ACC112 (cell line): ENCODE results near the gene CABS1.

Experiments
- H2AFZ ChIP-seq: fragments of 200-600 bp; sonication (generic); one replicate; pipeline ENCODE4 v1.6.0; 2017; ENCODE audit warnings: antibody characterized with exemption, low read length; ENCODE audit not compliant: unreplicated experiment
- H3K27ac ChIP-seq: fragments of 200-600 bp; sonication (generic); 2 replicates; pipeline ENCODE4 v1.5.1; 2014; ENCODE audit warnings: low read depth, mild to moderate bottlenecking, antibody characterized with exemption, low read length, moderate library complexity
- H3K27me3 ChIP-seq: fragments of 200-600 bp; sonication (generic); 2 replicates; pipeline ENCODE4 v1.6.1; 2014; ENCODE audit warnings: mild to moderate bottlenecking, antibody characterized with exemption, low read length, moderate library complexity, mixed read lengths; ENCODE audit not compliant: insufficient read depth
- H3K36me3 ChIP-seq: fragments of 200-600 bp; sonication (generic); 2 replicates; pipeline ENCODE4 v1.6.1; 2016; ENCODE audit warnings: mild to moderate bottlenecking, antibody characterized with exemption, low read length, moderate library complexity, mixed read lengths; ENCODE audit not compliant: insufficient read depth
- H3K4me1 ChIP-seq: fragments of 200-600 bp; sonication (generic); one replicate; pipeline ENCODE4 v1.6.1; 2016; ENCODE audit warnings: low read length, mixed read lengths; ENCODE audit not compliant: insufficient read depth, unreplicated experiment, control insufficient read depth
- H3K4me3 ChIP-seq: fragments of 200-600 bp; sonication (generic); 2 replicates; pipeline ENCODE4 v1.5.1; 2014; ENCODE audit warnings: mild to moderate bottlenecking, low read depth, low read length
- H3K79me2 ChIP-seq: fragments of 200-600 bp; sonication (generic); one replicate; pipeline ENCODE4 v1.6.0; 2016; ENCODE audit warnings: low read length; ENCODE audit not compliant: control insufficient read depth, unreplicated experiment, insufficient read depth

Gene CABS1

DNA sequence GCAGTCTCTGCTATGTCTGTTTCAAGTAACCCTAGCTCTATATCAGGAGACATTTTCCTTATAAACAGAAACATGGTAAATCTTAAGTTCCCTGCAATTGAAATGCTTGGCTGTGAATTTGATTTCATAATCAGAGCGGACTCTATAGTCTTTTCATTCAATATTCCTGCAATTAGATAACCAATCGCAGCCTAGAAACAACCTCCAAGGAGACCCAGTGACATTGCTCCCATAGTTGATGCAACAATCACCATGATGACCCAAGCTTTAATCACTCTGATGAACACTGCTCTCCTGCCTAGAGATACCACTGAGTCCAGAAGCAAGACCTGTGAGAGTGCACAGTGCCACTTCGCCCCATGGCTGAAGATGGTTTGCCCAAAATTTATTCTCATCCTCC lies at the start of gene CABS1:
CABS1 (plus strand) TSS at position 301 of the 400 bp plus-strand sequence; CDS start at position 360, 59 bp downstream.
- Histone ChIP-seq H3K4me3 (no peak within 1 kb of the TSS), H3K36me3 (no peaks in the 10 kb centered on the region), H2AFZ (no peak within 1 kb of the TSS), H3K27ac (no peak within 1 kb of the TSS), H3K27me3 (peaks cover 21% of the 10 kb centered on the region), H3K79me2 (no peaks in the 10 kb centered on the region), H3K4me1 (no peaks in the 10 kb centered on the region)

DNA sequence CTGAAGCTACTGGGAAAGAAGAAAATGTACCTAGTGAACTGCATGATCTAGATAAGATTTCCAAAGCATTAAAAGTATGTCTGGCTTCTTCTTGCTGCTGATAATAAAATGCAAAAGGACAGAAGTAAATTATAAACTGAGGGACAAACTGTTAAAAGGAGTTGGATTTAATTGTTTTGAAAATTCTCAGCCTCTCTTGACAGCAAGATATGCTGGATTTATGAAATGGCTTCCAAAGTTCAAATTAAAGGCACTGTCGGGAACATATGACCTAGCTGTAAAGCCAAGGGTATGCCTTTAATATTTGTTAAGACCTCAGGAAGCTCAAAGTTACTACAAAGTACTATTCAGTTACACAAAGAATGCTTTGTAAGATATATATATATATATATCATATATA lies 46.1 kb upstream of the CABS1 start:
- Histone ChIP-seq H3K27me3 (peaks cover 6% of the 10 kb centered on the region; the same call in 1 of the 2 replicates), H3K79me2 (no peaks in the 10 kb centered on the region), H3K36me3 (no peaks in the 10 kb centered on the region), H3K4me3 (no peak overlapping the region), H3K4me1 (no peaks in the 10 kb centered on the region), H3K27ac (no peak overlapping the region), H2AFZ (no peak overlapping the region)

DNA sequence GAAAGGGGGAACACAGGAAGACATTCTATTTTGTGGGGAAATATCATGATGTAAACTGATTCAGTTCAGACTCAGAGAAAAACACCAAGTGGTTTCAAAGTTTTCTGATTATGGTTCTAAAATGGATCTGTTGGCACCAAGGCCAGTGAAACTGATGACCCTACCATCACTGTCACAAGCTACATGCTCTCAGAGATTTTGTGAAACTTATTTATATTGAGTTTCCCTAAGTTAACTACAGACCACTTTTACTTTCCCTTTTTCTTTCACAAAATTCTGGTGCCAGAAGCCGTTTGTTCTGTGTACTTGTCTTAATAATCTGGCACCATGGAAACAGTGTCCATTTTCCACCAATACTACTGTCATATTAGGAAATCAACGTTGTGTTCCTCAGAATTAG lies 43.4 kb upstream of the CABS1 start:
- no peak overlapping the region for H3K27ac ChIP-seq
- H3K4me3 ChIP-seq: no peak overlapping the region
- peaks cover 6% of the 10 kb centered on the region; the same call in 1 of the 2 replicates for H3K27me3 ChIP-seq
- H3K4me1 ChIP-seq: no peaks in the 10 kb centered on the region
- H2AFZ ChIP-seq: no peak overlapping the region
- no peaks in the 10 kb centered on the region for H3K79me2 ChIP-seq
- no peaks in the 10 kb centered on the region for H3K36me3 ChIP-seq

DNA sequence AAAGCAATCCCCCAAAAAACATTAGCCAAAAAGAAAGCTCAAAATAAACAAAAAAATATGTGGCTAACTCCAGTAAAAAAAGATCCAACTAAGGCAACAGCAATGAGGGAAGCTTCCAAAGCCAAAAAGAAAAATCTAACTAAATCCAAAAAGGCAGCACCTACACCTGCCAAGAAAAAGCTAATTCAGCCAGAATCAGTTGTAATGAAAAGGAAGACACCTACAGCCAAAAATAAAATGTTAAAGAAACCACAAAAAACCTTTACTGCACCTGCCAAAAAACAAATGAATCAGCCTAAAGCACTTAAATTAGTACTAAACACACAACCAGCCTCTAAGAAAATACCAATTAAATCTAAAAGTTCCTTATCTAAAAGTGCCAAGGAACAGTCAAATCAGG lies 37.2 kb upstream of the CABS1 start:
- Histone ChIP-seq H3K27ac (no peak overlapping the region), H2AFZ (no peak overlapping the region), H3K79me2 (no peaks in the 10 kb centered on the region), H3K27me3 (peaks cover 18% of the 10 kb centered on the region; the same call in 1 of the 2 replicates), H3K4me3 (no peak overlapping the region), H3K4me1 (no peaks in the 10 kb centered on the region), H3K36me3 (no peaks in the 10 kb centered on the region)

DNA sequence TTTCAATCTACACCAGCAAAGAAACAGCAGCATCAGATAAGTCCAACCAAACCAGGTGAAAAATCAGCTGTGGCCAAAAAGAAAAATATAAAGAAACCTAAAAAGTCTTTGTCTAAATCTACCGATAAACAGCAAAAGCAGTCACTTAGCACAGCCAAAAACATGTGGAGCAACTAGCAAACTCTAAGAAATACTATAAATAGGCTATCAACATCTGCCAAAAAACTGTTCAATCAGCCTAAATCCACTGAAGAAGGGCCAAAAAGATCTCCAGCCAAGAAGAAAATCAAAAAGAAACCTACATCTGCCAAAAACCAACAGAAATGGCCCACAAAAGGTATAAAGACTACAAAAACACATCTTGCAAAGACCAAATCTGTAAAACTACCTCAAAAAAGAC lies 36.7 kb upstream of the CABS1 start:
- Histone ChIP-seq H3K79me2 (no peaks in the 10 kb centered on the region), H3K4me3 (no peak overlapping the region), H3K27me3 (peaks cover 18% of the 10 kb centered on the region; the same call in 1 of the 2 replicates), H2AFZ (no peak overlapping the region), H3K27ac (no peak overlapping the region), H3K36me3 (no peaks in the 10 kb centered on the region), H3K4me1 (no peaks in the 10 kb centered on the region)

DNA sequence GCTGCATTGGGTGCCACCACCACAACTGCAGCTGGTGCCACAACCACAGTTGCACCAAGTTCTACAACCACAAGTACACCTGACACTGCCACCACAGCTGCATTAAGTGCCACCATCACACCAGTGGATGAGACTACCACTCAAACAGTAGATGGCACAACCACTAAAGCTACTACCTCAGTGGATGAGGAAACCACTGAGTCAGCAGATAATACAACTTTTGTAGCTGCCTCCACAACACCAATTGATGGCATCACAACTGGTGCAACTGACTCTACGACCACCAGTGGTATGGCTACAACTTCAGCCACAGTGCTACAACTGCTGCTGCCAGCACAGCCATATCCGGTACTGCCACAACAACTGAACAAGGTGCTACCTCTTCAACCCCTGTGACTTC lies 35.1 kb upstream of the CABS1 start:
- Histone ChIP-seq H3K79me2 (no peaks in the 10 kb centered on the region), H3K36me3 (no peaks in the 10 kb centered on the region), H3K4me1 (no peaks in the 10 kb centered on the region), H3K4me3 (no peak overlapping the region), H3K27me3 (peaks cover 18% of the 10 kb centered on the region; the same call in 1 of the 2 replicates), H2AFZ (no peak overlapping the region), H3K27ac (no peak overlapping the region)

DNA sequence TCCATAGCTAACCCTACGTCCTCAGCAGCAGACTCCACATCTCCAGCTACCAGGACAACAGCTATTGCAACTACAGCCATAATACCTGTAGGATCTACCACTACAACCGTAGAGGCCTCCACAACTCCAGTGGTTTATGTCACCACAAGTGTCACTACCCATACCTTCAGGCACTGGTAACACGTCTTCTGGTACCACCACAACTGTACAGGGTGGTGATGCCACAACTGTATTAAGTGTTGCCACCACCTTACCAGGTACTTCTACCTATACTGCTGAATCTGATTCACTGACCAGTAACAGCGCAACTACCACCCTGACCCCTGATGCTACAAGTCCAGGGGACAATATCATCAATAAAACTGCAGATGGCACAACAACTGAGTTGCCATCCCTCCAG lies 34.6 kb upstream of the CABS1 start:
- H3K79me2 ChIP-seq: no peaks in the 10 kb centered on the region
- no peaks in the 10 kb centered on the region for H3K36me3 ChIP-seq
- H3K4me3 ChIP-seq: no peak overlapping the region
- H3K27ac ChIP-seq: no peak overlapping the region
- peaks cover 18% of the 10 kb centered on the region; the same call in 1 of the 2 replicates for H3K27me3 ChIP-seq
- no peaks in the 10 kb centered on the region for H3K4me1 ChIP-seq
- H2AFZ ChIP-seq: no peak overlapping the region

DNA sequence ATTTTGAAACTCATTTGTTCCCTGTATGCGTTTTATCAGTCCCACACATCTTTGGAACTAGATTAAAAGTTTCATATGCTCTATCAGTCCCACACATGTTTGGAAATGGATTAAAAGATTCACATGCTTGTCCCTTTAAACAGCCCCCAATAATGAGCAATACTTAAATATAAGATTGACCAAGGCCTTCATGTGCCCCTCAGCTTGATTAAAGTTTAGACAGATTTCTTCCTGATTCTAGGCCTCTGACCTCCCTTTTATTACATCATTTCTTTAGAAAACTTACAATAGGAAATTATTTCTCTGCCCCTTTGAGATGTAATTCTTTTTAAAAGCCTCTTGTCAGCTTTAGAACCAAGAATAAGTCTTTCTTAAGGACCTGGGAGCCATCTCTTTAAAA lies 31.7 kb upstream of the CABS1 start:
- Histone ChIP-seq H3K36me3 (no peaks in the 10 kb centered on the region), H2AFZ (no peak overlapping the region), H3K4me1 (no peaks in the 10 kb centered on the region), H3K27me3 (peaks cover 12% of the 10 kb centered on the region; the same call in 1 of the 2 replicates), H3K79me2 (no peaks in the 10 kb centered on the region), H3K4me3 (no peak overlapping the region), H3K27ac (no peak overlapping the region)

DNA sequence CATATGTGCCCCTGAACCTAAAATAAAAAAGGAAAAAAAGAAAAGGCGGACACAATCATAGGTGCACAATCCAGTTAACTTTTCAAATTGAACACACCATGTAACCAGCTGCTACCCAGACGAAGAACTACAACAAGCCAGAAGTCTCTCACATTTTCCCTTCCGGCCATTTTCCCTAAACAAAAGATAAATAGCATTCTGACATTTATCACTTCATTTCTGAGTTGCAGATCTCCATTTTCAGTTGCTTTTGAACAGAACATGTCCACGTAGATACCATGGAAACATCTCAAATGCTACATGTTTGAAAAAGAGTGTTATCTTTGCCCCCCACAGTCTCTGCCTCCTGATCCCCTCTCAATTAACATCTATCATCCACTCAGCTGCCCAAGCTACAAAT lies 29.2 kb upstream of the CABS1 start:
- Histone ChIP-seq H3K27me3 (no peaks in the 10 kb centered on the region), H3K79me2 (no peaks in the 10 kb centered on the region), H3K36me3 (no peaks in the 10 kb centered on the region), H3K27ac (no peak overlapping the region), H3K4me3 (no peak overlapping the region), H2AFZ (no peak overlapping the region), H3K4me1 (no peaks in the 10 kb centered on the region)

DNA sequence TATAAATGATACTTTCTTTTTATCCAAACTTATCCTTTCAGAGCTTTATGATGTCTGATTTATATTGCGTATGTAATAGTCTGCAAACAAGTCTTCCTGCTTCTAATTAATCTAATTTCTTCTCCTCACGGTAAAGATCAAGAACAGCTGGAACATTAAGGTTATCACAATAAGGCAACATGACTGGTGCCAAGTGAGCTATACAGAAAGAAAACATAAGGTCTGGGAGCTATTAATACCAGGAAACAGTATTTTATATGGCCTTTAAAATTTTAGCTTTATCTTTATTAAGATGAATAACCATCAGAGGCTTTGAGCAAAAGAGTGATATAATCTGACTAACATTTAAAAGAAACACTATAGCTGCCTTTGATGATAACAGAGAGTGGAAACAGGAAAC lies 28.7 kb upstream of the CABS1 start:
- no peaks in the 10 kb centered on the region for H3K4me1 ChIP-seq
- no peaks in the 10 kb centered on the region for H3K36me3 ChIP-seq
- no peak overlapping the region for H2AFZ ChIP-seq
- H3K4me3 ChIP-seq: no peak overlapping the region
- no peak overlapping the region for H3K27ac ChIP-seq
- H3K79me2 ChIP-seq: no peaks in the 10 kb centered on the region
- no peaks in the 10 kb centered on the region for H3K27me3 ChIP-seq

DNA sequence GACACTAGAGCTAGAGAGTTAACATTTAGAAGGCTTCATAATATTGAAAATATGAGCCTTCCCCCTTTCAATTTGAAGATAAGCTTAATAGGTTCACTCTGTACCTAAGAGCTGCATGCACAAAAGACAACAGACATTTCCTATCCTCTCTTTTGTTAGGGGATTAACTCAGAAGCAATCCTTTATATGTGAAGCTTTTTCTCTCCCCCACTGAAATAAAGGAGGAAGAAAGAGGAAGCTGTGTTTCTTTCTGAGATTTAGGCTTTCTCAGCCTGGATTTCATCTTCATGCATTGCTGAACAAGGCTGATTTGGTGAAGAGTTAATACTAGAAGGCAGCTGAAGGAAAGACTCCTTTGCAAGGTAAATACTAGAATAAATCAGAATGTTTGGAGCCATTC lies 21.0 kb upstream of the CABS1 start:
- no peak overlapping the region for H2AFZ ChIP-seq
- H3K4me1 ChIP-seq: no peaks in the 10 kb centered on the region
- no peaks in the 10 kb centered on the region for H3K36me3 ChIP-seq
- H3K4me3 ChIP-seq: no peak overlapping the region
- H3K27me3 ChIP-seq: peaks cover 41% of the 10 kb centered on the region
- H3K79me2 ChIP-seq: no peaks in the 10 kb centered on the region
- H3K27ac ChIP-seq: no peak overlapping the region
